HuH-7 (cell line): Measurements from ENCODE around the gene CUEDC2.

Experiments used
- DNase-seq: peaks from one replicate; pipeline ENCODE4 v3.0.0; 2011; ENCODE audit warnings: low spot score

Gene CUEDC2

DNA sequence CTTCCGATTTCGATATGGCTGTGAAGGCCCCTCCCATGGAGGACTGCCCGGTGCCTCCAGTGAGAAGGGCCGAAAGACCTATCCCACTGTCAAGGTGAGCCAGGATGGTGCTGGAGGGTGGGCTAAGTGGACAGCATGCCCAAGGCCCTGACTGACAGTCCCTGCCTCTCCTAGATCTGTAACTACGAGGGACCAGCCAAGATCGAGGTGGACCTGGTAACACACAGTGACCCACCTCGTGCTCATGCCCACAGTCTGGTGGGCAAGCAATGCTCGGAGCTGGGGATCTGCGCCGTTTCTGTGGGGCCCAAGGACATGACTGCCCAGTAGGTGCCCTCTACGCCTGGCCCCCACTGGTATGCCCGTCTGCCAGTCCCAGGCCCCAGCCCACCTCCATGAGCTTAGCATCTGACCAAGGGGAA, 35.6 kb downstream of the CUEDC2 start:
- DNase-seq: no peak

DNA sequence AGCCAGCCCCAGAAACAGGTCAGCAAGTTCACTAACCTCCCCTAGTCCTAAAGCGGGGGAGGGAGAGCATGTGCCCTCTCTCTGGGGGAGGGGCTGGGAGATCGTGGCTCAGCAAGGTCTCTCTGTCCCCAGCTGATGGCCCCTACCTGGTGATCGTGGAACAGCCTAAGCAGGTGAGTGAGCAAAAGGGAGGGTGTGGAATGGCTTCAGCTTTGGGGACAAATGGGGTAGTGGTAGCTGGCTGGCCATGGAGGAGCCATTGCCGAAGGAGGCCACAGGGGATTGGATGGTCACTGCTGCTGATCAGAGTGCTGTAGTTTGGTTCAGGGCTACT, 36.1 kb downstream of the CUEDC2 start:
- DNase-seq: no peak

DNA sequence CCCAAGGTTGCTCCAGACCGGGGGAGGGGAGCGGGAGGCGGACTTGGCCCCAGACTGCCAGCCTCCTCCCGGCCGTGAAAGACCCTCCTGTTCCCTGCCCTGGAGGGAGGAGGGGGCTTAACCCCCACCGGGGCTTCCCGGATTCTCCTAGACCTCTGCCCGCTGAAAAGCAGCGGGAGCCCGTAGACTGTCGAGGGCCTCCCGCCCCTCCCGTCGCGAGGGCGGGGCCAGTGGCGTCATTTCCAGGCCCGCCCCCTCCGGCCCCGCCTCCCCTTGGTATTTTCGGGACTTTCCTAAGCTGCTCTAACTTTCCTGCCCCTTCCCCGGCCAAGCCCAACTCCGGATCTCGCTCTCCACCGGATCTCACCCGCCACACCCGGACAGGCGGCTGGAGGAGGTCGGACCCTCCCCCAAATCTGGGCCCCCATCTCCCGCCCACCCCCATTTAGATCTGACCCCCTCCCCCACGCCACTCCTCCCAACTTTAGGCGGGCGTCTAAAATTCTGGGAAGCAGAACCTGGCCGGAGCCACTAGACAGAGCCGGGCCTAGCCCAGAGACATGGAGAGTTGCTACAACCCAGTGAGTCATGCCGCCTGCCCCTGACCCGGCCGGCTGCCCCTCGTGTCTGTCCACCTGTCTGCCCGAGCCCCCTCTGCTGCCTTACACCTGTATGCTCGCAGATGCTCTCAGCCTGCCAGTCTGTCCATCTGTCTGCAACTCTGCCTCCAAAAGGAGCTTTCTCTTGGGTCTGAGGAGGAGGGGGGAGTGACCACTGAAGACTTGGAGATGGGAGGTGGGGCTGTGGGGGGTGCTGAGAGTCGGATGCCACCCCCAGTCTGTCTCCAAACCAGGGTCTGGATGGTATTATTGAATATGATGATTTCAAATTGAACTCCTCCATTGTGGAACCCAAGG, 36.7 kb downstream of the CUEDC2 start, which contains the start of gene NFKB2:
Gene NFKB2 (plus strand): TSS at position 306 of the 917 bp plus-strand sequence. CDS start 255 bp downstream, at position 561.
- peak; percentile 89 for DNase-seq

DNA sequence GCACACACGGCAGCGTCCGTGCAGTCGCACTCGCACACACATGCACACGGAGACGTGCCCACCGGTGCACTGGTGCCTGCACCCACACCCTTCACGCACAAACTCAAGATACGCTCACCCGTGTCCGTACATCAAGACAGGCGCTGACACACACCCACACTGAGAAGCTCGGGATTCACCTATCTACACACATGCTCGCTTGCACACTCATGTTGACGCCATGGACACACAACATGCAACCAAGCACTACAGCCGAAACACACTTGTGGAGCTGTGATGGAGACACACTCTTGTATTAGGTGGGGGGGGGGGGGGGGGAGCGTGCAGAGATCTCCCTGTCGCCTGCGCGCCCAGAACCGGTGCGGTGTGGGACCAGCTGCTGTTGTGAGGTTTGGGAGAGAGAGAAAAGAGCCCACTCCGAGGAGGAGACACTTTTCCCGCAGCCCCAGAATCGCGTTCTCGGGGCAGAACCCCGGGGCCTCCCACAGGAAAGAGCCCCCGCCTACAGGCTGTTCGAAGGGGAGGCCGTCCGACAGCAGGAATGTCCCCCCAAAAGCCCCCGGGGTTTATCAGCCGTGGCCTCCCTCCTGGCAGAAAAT, 37.5 kb downstream of the CUEDC2 start:
- no peak for DNase-seq

DNA sequence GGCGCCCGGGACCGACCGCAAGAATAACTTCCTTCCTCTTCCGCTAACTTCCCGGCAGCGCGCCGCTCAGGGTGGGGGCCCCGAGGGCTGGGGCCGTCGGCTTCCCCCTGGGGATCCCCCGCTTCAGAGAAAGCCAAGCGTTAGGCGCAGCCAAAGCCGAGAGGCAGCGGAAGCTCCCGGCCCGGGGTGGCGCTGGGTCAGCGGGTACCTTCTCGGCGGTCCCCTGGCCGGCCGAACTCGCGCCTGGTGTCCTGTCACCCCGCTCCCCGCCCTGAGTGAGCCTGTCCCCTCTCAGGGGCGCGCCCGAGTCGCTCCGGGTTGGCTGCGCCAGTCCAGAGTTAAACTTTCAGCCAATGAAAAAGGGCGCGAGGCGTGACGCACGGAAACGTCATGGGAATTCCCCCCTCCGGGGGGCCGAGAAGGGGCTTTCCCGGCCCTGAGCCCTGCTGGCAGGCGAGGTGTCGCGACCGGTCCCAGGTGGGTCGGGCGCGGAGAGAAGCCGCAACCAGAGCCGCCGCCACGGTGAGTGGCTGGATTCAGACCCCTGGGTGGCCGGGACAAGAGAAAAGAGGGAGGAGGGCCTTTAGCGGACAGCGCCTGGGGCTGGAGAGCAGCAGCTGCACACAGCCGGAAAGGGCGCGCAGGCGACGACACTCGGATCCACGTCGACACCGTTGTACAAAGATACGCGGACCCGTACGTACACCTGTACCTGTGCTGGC, 38.1 kb downstream of the CUEDC2 start:
- DNase-seq: peak; percentile 97

DNA sequence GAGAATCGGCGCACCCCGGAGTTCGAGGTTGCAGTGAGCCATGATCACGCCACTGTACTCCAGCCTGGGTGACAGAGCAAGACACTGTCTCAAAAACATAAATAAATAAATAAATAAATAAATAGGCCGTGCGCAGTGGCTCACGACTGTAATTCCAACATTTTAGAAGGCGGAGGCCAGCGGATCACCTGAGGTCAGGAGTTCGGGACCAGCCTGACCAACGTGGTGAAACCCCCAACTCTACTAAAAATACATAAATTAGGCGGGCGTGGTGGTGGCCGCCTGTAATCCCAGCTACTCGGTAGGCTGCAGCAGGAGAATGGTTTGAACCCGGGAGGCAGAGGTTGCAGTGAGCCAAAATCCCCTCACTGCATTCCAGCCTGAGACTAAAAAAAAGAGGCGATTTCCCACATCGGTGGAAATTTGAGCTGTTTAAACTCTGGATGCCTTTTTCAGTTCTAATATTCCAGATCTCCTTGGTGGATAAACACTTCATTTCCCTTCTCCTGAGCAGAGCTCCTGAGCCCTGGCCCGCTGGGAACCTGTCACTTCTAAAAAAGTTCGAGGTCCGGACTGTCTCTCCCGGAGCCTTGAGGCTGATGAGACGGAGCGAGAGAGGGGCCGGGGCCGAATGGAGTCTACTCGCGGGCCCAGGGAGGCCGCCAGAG, 38.8 kb downstream of the CUEDC2 start:
- DNase-seq: peak; percentile 84

DNA sequence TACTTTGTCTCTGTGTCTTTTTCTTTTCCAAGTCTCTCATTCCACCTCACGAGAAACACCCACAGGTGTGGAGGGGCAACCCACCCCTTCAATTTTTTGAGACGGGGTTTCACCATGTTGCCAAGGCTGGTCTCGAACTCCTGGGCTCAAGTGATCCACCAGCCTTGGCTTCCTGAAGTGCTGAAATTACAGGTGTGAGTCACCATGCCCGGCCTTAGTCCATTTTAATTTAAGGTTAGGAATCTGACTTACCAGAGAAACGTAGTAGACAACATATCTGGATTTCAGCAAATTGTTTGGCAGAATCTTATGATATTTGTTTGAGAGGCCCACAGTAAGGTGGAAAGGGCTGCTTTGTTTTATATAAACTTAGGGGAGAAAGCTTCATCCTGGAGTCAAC, 40.1 kb downstream of the CUEDC2 start:
- DNase-seq: no peak

DNA sequence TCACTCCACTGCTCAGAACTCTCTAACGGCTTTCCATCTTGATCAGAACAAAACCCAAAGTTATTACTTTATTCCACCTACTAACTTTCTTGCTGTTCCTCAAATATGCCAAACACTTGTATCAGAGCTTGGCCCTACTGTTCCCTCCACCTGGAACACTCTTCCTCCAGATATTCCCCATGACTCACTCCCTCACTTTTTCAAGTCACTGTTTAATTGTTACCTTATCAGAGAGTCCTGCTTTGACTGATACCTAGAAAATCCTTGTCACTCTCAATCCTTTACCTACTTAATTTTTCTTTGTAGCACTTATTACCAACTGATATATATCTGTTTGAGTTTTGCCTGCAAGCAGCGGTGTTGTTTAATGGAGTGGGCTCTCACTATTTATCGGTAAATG, 42.5 kb downstream of the CUEDC2 start:
- no peak for DNase-seq

DNA sequence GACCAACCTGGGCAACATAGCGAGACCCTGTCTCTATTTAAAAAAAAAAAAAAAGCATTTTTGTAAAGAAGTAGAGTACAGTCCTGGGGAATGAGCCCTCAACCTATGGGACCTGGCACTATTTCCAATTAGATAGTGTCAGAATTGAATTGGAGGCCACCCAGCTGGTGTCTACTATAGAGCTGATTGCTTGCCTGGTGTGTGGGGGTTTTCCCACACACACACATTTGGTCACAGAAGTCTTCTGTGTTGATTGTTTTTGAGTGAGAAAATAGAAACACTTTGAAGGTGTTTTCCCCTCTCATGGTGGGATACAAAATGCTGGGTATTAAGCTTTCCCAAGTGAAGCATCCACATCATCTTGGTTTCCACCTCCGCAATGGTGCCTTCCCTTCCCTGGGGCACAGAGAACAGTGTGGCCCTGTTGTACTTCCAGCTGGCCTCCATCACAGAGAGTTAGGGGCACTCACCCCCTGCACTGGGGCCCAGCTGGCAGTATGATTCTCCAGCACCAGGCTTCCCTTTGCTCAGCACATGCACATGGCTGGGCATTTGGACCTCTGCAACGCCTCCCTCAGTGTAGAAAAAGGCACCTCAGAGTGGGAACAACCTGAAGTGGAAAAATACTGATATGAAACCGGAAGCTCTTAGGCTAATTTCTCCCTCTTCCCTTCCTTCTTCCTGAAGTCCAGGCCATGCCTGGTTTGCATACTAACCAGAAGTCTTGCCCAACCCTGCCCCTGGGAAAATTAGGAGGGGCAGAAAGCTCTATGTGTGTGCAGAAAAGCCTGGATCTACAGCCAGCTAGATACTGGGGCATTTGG, 47.6 kb downstream of the CUEDC2 start:
- peak; percentile 54 for DNase-seq

DNA sequence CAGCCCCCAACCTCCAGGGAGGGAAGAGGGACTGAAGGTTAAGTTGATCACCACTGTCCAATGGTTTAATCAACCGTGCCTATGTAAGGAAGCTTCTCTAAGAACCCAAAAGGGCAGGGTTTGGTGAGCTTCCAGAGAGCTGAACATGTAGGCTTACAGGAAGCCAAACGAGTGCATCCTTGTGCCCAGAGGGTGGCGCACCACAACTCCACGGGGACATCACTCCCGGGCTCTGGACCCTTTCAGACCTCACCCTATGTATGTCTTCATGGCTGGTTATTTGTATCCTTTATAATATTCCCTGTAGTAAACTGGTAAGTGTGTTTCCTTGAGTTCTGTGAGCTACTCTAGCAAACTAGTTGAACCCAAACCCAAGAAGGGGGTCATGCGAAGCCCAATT, 48.3 kb downstream of the CUEDC2 start:
- DNase-seq: no peak

DNA sequence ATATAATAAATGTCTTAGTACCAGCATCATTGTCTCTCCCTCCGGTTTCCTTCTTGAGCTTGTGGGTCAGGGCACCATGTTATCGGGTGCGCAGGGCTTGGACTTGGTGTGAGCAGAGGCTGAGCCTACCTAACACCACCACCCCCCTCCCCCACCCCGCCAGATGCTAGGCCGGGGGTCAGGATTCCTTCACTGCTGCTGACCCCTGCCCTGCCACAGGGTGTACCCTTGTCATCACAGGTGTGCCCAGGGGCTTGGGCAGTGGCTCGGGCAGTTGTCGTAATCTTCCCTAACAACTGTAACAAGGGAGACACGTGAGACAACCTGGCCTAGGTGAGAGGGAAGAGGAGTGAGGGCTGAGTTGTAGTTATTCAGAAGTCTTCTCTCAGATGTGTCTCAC, 49.5 kb downstream of the CUEDC2 start:
- no peak for DNase-seq

DNA sequence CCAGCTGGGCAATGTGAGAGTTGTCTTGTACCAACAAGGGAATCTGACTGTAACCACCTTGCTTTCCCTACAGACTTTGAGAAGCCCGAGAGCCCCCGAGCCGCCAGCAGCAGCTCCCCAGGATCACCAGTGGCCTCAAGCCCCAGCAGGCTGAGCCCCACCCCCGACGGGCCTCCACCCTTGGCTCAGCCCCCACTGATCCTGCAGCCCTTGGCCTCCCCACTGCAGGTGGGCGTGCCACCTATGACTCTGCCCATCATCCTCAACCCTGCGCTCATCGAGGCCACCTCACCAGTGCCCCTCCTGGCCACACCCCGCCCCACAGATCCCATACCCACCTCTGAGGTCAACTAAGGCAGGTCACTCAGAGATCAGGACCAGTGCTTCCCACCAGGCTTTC, 50.4 kb downstream of the CUEDC2 start:
- DNase-seq: no peak

DNA sequence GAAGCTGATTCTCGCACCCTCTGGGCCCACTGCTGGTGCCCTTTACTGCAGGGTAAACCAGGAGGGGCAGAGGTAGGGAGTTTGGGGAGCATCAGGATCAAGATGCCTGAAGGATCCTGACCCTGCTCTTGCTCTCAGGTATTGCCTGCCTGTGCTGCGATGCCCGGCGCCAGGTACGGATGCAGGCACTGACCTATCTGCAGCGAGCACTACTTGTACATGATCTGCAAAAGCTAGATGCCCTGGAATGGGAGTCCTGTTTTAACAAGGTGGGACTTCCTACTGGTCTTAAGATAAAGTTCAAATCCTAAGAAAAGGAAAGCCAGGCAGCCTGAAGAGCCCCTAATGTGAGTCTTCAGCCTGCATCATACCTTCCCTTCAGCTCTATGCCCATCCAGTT, 53.0 kb downstream of the CUEDC2 start:
- no peak for DNase-seq

DNA sequence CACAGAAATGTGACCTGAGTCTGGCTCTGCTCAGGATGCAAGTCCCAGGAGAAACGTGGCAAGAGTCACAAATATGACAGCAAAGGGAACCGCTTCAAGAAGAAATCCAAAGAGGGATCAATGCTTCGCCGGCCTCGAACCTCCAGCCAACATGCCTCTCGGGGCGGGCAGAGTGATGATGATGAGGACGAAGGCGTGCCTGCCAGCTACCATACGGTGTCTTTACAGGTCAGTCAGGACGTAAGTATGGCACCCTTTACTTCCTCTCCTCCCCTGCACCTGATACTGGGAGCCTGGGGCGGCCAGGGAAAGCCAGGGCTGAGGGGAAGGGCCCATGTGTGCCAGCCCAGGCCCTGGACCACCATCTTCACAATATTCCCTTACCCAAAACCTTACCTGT, 55.5 kb downstream of the CUEDC2 start:
- DNase-seq: no peak

DNA sequence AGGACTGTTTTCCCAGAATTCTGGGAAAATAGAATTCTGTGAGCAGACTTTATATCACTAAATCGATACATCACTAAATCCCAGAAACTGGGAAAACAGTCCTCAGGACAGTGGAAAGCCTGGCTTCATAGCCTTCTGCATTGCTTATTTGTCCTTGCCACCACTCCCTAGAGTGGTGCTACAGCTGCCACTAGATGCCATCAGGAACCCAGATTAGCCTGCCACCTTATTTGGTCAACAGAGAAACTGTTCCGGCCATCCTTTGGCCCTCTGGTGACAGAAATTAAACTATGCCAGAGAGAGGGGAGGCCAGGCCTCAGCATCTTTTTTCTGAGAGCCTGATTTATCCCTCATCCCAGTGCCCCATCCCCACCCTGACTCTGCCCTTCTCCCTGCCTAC, 56.5 kb downstream of the CUEDC2 start:
- no peak for DNase-seq

DNA sequence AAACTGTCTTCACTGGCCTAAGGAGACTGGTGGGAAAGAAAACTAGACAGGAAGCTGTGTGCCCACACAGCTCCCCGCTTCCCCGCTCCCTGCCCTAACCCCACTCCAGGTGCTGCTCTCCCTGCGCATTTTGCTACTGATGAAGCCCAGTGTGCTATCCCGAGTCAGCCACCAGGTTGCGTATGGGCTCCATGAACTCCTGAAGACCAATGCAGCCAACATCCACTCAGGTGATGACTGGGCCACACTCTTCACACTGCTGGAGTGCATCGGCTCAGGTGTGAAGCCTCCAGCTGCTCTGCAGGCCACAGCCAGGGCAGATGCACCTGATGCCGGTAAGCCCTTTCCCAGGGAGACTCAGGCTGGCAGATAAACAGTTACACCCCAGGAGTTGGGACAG, 57.1 kb downstream of the CUEDC2 start:
- no peak for DNase-seq
